ENCODE measurements around the gene DGKD. TPM values are rescaled to one million over a fixed set of nuclear protein-coding genes. Genes with fewer than 3 reads are reported as not detected.

The DGKD gene
- total and polyA plus RNA-seq, 10 of the 15 experiments (the other 5 are each of a cell fraction or from before 2014, with no cell fraction given): 2.7 to 81.9 (median 27.0) TPM

GRCh38 chr2:233406865-233407264 lies 52.6 kb downstream of the DGKD start (continued):
- TF ChIP-seq RBBP5 (conservative IDR thresholded peaks at IDR 0.05) (no peak), KAT2A (conservative IDR thresholded peaks at IDR 0.05; ENCODE audit: control insufficient read depth, low read depth, low read length) (no peak), ATF2 (IDR thresholded peaks at IDR 0.05; ENCODE audit: low read length) (no peak), RELA (IDR thresholded peaks at IDR 0.05; ENCODE audit: borderline replicate concordance, partially characterized antibody) (no peak), ZNF622 (IDR thresholded peaks at IDR 0.05) (no peak), SIX5 (IDR thresholded peaks at IDR 0.05; ENCODE audit: low read depth, low read length, severe bottlenecking) (no peak), RUNX3 (IDR thresholded peaks at IDR 0.05; ENCODE audit: low read length) (no peak), NFXL1 (IDR thresholded peaks at IDR 0.05; ENCODE audit: borderline replicate concordance) (no peak)

GRCh38 chr2:233407771-233408181 lies 53.5 kb downstream of the DGKD start:
- H4K20me1 ChIP-seq (ENCODE audit: control insufficient read depth, insufficient read depth): no peaks in the 10 kb centered on the region
- RAD21 ChIA-PET (ENCODE audit: unreplicated experiment): interaction anchor here (5.7 kb wide), 1 partner anchor 36 kb away, joined by 73 read pairs; no protein-coding TSS in a partner anchor
- H2AFZ ChIP-seq (ENCODE audit: control insufficient read depth, low read depth, low read length): no peak overlapping the region
- POLR2A ChIA-PET: interaction anchor here (1.1 kb wide), 1 partner anchor 9 kb away, joined by 3 read pairs; no protein-coding TSS in a partner anchor
- ATAC-seq (no peak), DNase-seq (ENCODE audit: low read depth, low spot score) (no peak), FAIRE-seq (no peak)
- H3K27me3 ChIP-seq (replicated peaks in 1 of 2; ENCODE audit: control insufficient read depth in 2 of 2, insufficient read depth in 2 of 2, low read length in 1 of 2): no peaks in the 10 kb centered on the region
- no peak overlapping the region for H3K4me3 ChIP-seq
- peaks cover 5% of the 10 kb centered on the region for H3K4me1 ChIP-seq (ENCODE audit: control insufficient read depth, insufficient read depth, low read length)
- peaks cover 2% of the 10 kb centered on the region for H3K79me2 ChIP-seq (ENCODE audit: control insufficient read depth, insufficient read depth, low read length)
- H3K4me2 ChIP-seq (ENCODE audit: control insufficient read depth, insufficient read depth): no peak overlapping the region
- SMC1A ChIA-PET (ENCODE audit: uncharacterized antibody, unreplicated experiment): interaction anchor here (0.9 to 7.2 kb wide), 4 partner anchors 9 to 54 kb away, joined by 3 to 80 read pairs (median 35); no protein-coding TSS in a partner anchor
- no TSS peak for BruUV-seq (replicated peaks)
- H3K9ac ChIP-seq (ENCODE audit: control insufficient read depth, insufficient read depth, low read length): no peak overlapping the region
- intact Hi-C loops (cut with micrococcal nuclease; ENCODE audit: unreplicated experiment): no loop called here
- H3K9me3 ChIP-seq (replicated peaks; ENCODE audit: control insufficient read depth, insufficient read depth, low read length): peaks cover 6% of the 10 kb centered on the region
- WGBS (ENCODE audit: insufficient coverage, insufficient replicate concordance, low lambda C conversion rate, missing lambda C conversion rate): 96% methylated on average over 8 of the region's 8 CpGs
- in situ Hi-C loops (cut with MboI): loop anchor here (5.0 kb wide), 1 partner anchor 40 kb away; no protein-coding TSS in a partner anchor
- H3K36me3 ChIP-seq (ENCODE audit: control insufficient read depth in 2 of 2, insufficient read depth in 2 of 2, low read length in 1 of 2): peaks cover 1 to 9% of the 10 kb centered on the region in 2 experiments
- CTCF ChIA-PET: interaction anchor here (0.8 to 10.8 kb wide), 4 partner anchors 14 to 38 kb away, joined by 3 to 215 read pairs (median 70); no protein-coding TSS in a partner anchor
- no peak overlapping the region for H3K27ac ChIP-seq (ENCODE audit: control insufficient read depth, insufficient read depth)
- TF ChIP-seq RUNX3 (IDR thresholded peaks at IDR 0.05; ENCODE audit: low read length) (no peak), CUX1 (IDR thresholded peaks at IDR 0.05; ENCODE audit: insufficient replicate concordance, low read depth, low read length) (no peak), ATF2 (IDR thresholded peaks at IDR 0.05; ENCODE audit: low read length) (no peak), PRDM15 (CRISPR knock-in tag; IDR thresholded peaks at IDR 0.05) (no peak)
